HG03280 (cell line): ENCODE measurements around the gene CRYGN.

Source experiments
- ATAC-seq: cut with Tn5 transposase; IDR thresholded peaks from one replicate; pipeline ENCODE4 v1.9.1; 2021; ENCODE audit warnings: mild to moderate bottlenecking, moderate library complexity; ENCODE audit not compliant: unreplicated experiment

CRYGN gene

DNA sequence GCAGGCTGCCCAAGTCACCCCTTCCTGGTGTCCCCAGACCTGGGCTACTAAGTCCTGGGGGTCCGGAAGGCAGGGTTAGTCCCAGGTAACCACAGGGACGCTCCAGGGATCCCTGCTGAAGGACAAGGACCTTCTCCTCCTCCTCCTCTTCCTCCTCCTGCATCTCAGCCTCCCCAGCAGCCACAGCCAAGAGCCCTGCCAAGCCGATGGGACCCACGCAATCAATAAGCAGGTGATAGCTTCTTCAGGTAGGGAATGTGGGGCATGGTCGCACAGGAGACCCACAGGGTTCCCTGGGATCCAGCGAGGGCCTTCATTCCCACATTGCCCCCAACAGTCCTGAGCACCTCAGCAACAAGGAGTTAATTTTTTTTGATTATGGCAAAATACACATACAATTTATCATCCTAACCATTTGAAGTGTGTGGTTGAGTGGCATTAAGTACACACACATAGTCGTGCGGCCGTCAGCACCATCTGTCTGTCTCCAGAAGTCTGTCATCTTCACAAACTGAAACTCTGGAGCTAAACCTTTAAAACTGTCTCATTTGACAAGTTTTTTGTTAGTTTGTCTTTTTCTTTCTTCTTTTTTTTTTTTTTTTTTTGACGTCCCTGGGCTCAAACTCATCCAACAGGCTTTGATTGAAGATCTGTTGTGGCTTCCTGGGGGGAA is 12.1 kb downstream of the CRYGN start:
- no peak for ATAC-seq

GRCh38 chr7:151426904-151427704 is 12.8 kb downstream of the CRYGN start:
- no peak for ATAC-seq

- ATAC-seq = no peak
Observed at GRCh38 chr7:151426441-151426903, 13.5 kb downstream of the CRYGN start.

DNA sequence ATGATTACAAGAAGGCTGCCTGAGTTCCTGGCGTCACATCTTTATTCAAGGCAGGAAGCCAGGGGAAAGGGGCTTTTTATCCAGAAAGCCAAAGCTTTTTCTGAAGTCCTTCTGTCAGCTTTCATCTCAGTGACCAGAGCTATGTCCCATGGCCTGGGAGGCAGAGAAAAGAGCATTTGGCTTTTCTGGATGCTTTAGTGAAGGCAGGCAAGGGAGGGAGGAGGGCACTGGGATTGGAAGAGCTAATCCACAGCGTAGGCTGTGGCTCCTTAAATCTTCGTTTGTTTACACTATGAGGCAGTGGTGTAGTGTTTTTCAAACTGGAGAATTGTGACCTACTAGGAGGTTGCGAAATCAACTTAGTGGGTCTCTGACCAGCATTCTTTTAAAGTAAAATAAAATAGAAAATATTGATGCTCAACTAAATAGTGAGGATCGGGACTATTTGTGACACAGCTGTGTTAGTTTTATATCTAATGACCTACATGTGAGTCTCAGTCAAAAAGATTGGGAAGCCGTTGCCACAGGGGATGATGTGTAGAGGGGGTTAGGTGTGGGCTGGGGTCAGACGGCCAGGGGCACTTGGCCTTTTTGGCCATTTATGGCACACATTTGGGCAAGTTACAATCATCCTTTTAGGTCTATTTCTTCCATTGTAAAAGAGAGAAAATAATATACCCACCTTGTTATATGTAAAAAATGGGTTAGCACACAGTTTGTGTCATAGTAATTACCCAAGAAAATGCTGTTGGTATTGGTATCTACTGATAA is 14.1 kb downstream of the CRYGN start:
- no peak for ATAC-seq

DNA sequence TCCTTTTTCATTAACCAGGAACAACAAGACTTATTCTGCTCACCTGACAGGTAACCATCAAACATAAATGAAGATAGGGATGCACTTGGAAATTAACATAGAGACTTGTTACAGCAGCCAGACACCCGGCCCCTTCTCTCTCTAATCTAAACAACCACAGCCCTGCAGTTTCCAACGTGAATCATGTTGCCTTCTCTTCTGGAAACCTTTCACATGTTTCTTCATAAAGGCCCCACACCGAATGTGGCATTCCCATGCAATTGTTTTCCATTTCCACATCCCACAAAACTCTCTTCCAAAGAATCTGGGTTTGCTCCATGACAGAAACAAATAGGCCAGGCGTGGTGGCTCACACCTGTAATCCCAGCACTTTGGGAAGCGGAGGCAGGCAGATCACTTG is 15.1 kb downstream of the CRYGN start:
- ATAC-seq = no peak

- ATAC-seq = no peak
Observed at GRCh38 chr7:151423936-151424335, 16.0 kb downstream of the CRYGN start.

GRCh38 chr7:151423226-151423625 is 16.7 kb downstream of the CRYGN start:
- ATAC-seq = no peak

DNA sequence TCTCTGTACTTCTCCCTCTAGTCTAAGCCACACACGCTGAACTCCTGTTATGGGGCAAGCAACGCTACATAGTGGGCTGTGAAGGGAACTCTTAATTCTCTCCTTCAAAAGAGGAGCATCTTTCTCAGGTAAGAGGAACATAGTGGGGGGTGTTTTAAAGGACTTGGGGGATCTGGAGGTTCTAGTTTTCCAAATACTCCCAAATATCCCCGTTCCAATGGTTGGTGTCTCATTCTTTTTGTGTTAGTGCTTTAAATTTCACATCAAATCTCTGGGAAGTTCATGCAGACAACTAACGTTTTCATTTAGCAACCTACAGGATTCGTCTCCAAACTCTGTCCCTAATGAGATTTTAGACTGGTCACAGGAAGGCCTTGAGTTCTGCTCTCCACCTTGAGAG is 17.7 kb downstream of the CRYGN start:
- no peak for ATAC-seq

DNA sequence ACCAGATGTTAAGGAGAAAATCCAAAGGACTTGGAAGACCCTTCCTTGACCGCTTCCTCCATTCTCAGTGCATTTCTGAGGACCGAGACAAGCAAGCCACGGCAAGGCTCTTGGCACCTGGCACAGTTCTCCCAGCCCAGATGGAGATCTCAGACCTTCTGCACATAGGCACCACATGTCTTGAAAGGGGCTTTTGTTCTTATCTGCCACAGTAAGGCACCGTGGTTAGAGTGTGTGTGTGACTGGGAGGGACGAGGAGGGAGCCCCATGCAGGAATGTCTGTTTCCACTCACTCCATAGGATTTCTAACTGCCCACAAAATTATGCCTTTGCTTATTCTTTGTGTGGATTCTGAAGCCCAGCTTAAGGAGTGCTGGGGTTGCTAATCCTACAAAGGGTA is 19.8 kb downstream of the CRYGN start:
- ATAC-seq = no peak

DNA sequence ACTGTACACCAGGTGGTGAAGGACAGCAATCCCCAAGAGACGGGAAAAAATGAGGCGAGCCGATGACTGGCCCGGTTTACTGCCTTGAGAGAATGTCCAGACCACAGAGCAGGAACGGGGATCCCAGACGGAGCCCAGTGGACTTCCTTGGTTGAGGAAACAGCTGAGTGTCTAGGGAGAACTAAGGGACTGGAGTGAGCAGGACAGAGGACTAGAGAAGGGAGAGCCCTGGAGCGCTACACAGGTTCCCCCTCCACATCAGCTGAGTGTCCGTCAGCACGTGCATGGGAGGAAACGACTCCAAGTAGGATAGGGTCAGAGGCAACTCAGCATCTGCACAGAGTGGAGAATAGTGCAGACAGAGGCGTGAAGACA is 23.0 kb downstream of the CRYGN start:
- ATAC-seq = no peak

DNA sequence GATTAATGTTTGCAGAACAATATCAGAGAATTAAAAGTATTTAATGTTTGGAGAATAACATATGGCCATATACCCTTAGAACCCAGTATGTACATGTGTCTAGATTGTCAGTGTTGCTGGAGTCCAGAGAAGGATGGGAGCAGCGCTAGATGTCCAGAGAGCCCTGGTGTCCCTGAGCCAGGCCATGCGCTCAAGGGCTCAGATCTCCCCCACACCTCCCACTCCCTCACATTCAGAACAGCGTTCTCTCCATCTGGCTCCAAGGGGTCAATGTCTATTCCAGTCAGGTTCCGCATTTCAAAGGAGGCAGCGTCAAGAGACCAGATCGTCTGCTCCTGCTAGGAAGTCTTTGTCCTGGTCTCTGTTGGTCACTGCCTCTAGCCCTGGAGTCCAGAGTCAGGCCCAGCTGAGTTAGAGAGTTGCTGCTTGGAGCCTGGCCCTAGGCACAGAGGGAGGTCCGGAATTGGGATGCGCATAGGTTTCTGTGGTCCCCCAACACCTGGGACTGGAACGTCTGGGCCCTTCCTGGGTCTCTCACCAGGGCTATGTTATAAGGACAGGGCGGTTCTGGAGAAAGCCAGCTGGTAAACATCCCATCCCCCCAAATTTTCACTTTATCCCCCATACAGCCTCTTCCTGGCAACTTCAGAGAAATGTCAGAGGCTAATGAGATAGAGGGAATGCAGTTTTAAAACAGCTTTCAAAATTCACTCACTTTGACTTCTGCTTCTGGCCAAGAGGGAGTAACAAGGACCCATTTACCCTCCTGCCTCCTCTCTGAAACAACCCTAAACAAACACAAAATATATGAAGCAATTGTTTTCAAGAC is 23.6 kb downstream of the CRYGN start:
- no peak for ATAC-seq

- no peak for ATAC-seq
Observed at GRCh38 chr7:151415375-151416105, 24.4 kb downstream of the CRYGN start.

GRCh38 chr7:151413241-151413640 is 26.7 kb downstream of the CRYGN start:
- no peak for ATAC-seq

DNA sequence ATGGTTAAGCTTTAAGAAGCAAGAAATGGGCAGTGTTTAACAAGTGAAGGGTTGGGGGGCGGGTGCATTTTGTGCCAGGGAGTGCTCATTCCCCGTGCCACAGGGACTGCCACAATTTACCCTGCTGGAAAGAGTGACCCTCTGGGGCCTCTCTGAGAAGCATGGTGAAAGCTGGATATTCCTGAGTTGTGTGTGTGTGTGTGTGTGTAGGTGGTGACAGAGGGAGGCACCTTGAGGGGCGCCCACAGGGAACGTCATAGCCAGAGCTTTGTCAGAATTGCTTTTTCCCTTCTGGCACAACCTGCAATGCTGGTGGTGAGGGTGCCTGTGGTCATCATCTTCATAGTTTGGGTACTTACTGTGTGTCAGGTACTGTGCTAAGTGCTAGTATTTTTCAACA is 27.6 kb downstream of the CRYGN start:
- ATAC-seq = no peak

DNA sequence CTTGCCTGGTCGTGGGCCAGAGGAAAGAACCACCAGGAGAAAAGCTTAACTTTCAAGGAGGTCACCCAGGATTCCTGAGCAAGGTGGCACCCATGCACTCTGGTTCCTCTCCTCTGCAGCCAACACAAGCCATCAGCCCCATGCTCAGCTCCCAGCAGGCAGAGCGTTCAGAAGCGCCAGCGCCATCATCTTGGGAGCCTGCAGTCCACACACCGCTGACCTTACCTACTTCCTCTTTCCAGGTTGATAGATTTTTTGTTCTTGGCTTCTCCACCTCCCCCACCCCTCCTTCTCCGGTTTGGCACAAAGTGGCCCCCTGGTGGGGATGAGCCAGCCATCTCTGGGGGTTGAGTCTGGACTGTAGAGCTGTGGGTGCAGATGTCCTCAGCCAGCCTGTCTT is 28.4 kb downstream of the CRYGN start:
- no peak for ATAC-seq

- ATAC-seq = no peak
Observed at GRCh38 chr7:151410405-151411390, 29.2 kb downstream of the CRYGN start.

DNA sequence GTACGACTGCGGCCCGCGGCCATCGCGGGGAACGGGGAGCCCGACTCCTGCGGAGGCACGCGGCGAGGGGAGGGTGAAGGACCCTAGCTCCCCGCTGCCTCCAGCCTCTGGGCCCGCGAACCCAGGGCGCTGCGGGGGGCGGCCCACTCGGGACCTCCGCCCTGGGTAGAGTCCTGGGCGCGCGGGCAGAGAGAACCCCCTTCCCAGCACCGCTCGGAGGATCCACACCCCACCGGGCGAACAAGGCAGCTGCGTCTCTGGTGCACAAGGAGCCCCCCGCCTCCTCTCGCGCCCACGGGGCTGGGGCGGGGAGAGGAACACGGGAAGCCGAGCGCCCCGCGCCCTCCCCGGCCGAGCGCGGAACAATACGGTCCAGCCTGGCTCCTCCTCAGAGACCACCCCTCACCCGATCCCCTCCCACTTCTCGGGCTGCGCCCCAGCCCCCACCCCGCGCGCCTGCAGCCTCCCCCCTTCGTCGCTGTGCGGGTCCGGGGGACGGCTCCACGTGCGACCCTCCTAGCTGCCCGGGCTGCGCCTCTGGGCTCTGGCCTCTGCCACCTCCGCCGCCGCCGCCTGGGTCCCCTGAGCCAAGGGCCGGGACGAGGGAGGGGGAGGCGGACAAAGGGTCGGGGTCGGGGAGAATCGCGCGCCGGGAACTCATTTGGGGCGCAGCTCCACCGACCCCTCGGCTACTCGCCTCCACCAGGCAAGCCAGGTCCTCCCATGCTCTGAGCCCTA is 30.1 kb downstream of the CRYGN start, which contains the start of gene WDR86:
WDR86 (minus strand) TSS at position 372 of the 738 bp plus-strand sequence. CDS start 449 bp downstream, outside the sequence.
- no peak for ATAC-seq
